GM18520 (cell line): Measurements from ENCODE around the gene WDR46.

Source experiments
- ATAC-seq: cut with Tn5 transposase; IDR thresholded peaks from one replicate; pipeline ENCODE4 v1.9.1; 2021; ENCODE audit not compliant: unreplicated experiment

The WDR46 gene

GRCh38 chr6:33313709-33314514 is 24.9 kb upstream of the WDR46 start, which contains the start of gene TAPBP:
TSS of gene TAPBP (minus strand) at chr6:33314078. CDS start at chr6:33314041, 37 bp downstream.
- peak; percentile 26 for ATAC-seq

DNA sequence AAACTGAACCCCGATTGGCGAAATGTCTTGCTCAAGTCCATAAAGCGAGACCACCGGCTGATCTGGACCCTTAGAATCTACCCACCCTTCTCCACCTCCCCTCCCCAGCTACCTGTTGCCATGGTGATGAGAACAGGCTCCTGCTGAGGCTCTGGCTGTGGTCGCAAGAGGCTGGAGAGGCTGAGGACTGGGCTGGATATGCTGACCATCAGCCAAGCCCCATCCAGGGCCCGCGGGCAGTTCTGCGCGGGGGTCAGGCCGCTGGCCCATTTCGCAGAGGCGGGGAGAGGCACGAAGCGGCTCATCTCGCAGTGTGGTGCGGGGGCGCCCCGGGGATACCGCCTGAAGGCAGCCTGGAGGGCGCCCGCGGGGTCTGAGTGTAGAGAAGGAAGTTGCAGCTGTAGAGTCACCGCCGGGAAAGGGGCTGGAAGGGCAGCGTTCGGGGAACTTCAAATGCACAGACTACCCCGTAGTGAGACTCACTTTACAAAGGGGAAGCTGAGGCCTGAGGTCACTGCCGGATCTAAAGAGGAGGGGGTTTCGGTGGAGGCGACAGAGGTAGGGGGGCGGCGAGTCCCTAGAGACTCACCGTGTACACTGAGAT is 24.2 kb upstream of the WDR46 start:
- peak; percentile 1 for ATAC-seq

DNA sequence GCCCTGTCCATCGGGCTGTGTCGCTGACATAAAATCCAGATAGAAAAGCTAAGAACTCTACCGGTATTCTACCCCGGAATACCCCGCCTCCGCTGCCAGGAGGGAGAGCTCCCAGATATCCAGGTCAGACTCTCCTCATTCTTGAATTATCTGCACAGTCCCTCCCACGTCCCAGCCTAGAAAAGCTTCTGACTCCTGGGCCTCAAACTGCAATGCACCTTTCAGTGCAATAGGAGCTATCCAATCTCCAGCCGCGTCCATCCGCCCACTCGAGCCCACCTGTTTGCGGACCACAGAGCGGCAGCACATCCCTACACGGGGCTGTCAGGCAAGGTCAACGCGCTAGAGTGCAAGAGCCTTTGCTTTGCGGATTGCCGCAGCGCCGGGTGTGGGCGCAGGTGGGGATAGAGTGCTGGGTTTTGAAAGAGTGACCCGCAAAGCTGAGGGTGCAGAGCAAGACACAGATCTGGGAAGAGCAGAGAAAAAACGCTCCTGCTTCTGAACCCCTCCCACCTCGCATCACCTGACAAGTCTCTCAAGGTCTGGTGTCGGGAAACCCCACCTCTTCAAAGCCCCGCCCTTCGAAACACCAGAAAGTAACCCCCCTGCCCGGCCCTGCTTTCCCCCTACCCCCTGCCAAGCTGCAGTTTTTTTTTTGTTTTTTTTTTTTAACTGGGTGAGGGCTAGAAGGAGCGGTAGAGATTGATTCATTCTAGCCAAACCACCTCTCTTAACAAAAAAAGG is 23.5 kb upstream of the WDR46 start:
- ATAC-seq, result no peak

DNA sequence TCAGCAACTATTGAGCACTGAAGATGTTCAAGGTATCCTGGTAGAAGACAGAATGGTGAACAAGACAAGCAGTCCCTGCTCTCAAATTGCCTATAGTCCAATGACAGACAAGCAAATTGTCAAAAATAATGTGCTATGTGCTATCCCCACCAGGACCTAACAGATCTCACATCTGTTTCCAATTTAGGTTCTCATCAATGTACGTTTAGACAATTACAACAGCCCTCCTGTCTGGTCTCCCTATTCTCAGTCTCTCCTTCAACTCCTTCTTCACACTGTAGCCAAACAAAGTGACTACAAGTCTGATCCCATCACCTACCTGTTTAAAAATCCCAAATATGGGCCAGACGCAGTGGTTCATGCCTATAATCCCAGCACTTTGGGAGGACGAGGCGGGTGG is 17.3 kb upstream of the WDR46 start:
- ATAC-seq, result no peak

DNA sequence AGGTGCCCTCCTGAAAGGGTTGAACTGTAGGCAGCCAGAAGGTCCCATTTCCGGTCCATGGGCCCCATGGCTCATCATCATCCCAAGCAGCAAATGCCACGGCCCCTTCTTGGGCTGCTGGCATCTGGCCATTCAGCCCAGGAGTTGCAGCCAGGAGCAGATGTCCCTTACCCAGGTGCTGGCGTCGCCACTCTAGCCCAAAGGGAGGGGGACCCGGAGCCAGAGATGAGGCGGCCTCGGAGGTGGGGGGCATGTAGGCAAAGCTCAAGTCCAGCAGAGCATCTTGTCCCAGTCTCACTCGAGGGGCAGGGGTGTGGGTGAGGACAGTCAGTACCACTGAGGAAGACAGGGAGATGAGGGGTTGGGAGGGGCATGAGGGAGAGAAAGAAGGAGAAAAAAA is 16.0 kb upstream of the WDR46 start:
- no peak for ATAC-seq

DNA sequence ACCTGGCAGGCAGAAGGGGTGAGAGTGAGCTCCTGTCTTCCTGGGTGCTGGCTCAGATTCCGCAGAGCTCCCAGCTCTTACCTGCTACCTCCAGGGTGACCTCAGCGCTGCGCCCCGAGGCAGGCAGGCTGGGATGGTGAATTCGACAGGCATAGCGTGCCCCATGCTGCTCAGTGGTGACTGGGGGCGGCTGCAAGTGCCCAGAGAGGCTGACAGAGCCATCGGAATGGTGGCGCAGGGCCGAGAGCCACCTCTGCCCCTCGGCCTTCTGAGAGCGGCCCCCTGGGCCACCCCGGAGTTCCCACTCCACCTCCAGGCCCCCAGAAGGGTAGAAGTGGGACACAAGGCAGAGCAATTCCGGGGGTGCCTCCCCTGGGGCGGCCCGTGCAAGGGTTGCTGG is 15.2 kb upstream of the WDR46 start:
- no peak for ATAC-seq

DNA sequence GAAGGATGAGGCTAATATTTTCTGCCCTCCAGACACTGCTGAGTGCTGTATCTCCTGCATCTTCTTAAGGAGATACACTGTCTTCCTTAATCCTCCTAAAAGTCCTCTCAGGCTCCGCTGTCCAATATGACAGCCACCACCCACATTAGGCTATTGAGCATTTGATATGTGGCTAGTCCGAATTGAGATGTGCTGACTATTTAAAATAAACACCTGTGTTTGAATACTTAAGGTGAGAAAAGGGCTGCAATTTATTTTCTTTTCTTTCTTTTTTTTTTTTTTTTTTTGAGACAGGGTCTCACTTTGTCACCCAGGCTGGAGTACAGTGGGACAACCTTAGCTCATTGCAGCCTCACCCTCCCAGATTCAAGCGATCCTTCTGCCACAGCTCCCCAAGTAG is 12.8 kb upstream of the WDR46 start:
- no peak for ATAC-seq

DNA sequence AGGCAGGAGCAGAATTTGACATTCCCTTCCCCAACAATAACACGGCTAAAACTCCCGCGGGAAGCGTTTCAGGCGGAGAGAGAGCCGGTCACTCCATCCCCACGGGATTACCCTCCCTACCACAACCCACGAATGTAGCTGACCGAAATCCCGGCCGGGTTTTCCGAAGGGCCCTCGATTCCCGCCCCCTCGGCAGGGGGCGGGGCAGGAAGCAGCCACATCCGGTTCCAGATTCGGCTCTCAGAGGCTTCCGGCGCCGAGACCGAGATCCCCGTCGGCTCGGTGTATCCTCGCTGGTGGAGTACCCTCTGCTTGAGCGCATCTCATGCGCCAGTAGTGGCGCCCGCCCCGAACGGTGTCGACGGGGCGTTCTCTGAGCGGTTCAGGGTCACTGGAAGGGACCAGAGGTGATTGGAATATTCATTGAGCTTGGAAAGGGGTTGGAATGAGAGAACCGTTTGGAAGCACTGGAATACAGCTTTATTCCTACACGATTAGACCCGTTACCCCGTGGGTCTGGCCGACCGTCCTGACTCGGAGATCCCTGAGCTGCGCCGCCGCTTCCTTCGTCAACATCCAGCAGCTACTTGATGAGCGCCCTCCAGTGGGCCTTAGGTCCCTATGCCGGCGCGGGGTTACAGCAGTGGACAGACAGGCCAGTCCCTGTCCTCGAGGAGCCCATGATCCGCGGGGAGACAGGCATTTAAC is 10.4 kb upstream of the WDR46 start:
- peak; percentile 59 for ATAC-seq

DNA sequence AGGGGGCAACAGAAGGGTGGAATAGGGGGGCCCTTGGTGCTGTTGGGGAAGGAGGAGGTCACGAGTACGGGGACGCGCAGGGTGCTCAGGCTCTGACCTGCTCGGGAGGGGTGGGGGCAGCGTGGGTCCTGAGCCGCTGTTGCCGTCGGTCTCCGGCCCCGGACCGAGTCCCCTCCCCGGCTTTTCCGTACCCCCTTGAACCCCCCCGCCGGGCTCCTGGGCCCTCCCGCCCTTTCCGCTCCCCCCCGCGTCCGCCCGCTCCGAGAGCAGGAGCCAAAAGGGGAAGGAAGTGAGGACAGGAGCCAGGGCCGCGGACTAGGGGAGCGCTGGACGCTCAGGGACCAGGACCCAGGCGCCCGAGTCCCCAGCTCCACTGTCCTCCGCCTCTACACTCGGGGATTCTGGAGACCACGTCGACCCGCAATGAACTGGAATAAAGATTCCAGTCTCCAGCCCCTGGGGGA is 9.8 kb upstream of the WDR46 start, which contains the start of gene RGL2:
TSS of gene RGL2 (minus strand) at position 170 of the 464 bp plus-strand sequence. CDS start 332 bp downstream, outside the sequence.
- peak; percentile 14 for ATAC-seq

DNA sequence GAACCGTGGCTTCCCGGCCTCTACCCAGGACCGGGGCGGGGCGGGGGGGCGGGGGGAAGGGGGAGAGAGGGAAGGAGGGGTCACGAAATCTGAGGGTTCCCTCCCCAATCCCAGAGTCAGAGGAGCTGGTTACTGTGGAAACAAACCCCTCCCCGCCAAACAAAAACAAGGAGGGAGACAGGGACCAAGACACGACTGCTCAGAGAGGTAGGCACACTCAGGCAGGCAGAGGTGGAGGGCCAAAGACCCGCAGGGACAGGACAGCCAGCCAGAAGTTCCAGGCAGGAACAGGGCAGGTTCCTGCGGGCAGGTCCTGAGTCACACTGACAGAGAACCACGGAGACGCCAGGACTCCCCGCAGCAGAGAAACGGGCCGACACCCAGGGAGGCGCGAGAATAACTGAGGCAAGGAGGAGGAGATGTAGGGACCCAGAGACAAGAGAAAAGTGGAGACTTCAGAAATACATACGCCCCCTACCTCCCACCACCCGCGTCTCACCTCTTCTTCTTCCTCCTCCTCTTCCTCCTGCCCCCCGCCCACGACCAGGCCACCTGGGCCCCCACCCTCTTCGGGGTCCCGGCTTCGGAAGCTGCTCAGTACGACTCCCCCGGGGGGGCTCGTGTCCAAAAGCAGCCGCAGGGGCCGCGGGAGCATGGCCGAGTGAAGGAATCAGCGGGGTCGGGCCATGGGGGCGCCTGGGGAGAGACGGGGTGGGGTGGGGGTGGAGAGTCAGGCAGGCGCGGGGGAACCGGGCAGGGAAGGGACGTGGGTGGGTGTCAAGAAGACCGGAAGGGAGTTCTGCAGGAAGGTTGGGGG is 9.1 kb upstream of the WDR46 start:
- no peak for ATAC-seq

GRCh38 chr6:33297406-33297955 is 8.4 kb upstream of the WDR46 start:
- ATAC-seq, result no peak

- no peak for ATAC-seq
Measured at GRCh38 chr6:33296797-33297405, 7.9 kb upstream of the WDR46 start.

DNA sequence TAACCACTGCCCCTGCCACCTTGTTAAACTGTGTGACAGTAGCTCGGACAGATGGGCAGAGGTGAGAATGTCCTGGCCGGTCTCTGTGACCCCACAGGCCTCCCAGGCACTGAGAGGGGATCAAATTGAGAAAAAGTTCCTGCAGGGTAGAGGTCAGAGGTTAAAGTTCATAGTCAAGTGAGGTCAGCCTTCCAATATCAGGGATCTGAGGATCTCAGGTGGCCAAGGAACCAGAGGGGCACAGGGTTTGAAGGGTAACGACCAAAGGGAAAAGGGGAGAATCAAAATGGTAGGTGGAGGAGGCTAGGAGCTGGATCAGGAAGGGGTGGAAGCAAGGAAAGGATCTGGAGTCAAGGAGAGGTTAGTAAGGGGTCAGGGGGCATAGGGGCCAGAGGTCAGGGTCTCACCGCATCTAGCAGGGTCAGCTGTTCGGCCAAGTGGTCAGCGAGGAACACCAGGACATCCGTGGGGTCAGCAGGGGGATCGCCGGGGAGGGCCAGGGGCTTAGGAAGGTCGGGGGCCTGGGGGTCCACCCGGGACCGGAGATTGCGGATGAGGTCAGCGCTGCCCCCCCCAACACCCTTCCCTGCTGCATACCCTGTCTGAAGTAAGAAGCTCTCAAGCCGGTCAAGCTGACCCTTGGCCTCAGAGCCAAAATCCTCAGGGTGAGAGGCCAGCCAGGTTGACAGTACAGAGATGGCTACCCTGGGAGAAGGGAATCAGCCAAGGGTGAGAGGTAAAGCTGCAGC is 6.8 kb upstream of the WDR46 start:
- ATAC-seq, result no peak

GRCh38 chr6:33294086-33294823 is 5.2 kb upstream of the WDR46 start:
- ATAC-seq, result no peak

DNA sequence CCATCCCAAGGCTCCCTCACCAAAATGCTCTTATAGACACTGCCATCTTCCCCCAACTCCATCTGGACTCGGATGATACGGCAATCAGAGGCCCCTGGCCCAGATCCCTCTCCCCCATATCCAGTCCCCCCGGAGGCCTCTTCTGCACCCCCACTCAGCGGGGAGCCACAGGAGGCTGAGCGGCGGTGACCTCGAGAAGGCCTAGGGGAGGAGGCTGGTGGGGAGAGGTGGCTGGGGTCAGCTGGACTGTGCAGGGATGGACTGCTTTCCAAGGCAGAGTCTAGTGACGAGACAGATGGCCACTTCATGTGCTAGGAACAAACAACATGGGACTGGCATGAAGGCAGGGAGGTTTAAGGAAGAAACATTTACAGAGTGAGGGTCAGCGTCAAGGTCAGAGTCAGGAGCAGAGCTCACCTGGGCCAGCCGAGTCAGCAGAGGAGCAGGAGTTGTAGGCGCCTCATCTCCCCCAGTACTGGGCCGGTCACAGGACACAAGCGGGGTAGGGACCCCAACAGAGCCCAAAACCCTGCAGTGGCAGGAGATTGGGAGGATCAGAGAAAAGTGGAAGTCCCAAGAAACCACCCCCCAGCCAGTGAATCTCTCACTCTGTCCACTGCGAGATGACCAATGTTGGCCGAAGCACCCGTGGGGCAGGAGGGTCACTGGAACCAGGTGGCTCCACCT is 4.1 kb upstream of the WDR46 start:
- ATAC-seq, result no peak

GRCh38 chr6:33290459-33290858 is 1.4 kb upstream of the WDR46 start:
- ATAC-seq, result no peak

DNA sequence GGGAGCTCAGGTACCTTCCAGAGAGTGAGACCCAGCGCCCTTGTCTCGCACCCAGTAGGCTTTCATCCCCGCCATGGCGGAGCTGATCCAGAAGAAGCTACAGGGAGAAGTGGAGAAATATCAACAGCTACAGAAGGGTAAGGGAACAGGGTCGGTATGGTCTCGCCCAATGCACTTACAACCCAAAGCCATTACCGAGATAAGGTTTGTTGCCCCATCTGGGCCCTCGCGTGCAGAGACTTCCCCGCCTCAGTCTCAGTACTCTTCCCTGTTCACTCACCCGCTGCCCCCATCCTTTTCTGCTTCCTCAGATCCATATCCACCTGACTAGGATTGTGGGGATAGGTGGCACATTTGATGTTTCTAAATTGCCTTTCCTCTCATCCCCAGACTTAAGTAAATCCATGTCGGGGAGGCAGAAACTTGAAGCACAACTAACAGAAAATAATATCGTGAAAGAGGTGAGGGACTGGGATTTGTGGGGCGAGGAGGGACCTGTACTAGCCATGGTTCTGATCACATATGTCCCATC is 811 bp upstream of the WDR46 start:
- no peak for ATAC-seq
